ENCODE results near the gene VILL.

VILL gene

GRCh38 chr3:38008191-38008701 is 17.7 kb downstream of the VILL start:
- Histone ChIP-seq H3K9me3 (ENCODE audit: insufficient read depth, low read depth, low read length) (no peaks in the 10 kb centered on the region), H3K4me3 (ENCODE audit: low read length) (no peak overlapping the region), H3K9ac (ENCODE audit: low read depth, low read length) (no peak overlapping the region), H3K36me3 (ENCODE audit: insufficient read depth, low read length) (peaks cover 4% of the 10 kb centered on the region; the same call in 1 of the 2 replicates), H3K27ac (ENCODE audit: low read depth, low read length) (no peak overlapping the region), H3K27me3 (ENCODE audit: insufficient read depth, low read length) (no peaks in the 10 kb centered on the region), H3K4me1 (ENCODE audit: insufficient read depth, low read length) (no peaks in the 10 kb centered on the region)
- 95% methylated on average over 19 of the region's 19 CpGs for WGBS

- Histone ChIP-seq H3K4me1 (ENCODE audit: insufficient read depth, low read length) (no peaks in the 10 kb centered on the region), H3K36me3 (ENCODE audit: insufficient read depth, low read length) (peaks cover 4% of the 10 kb centered on the region; the same call in 1 of the 2 replicates), H3K9ac (ENCODE audit: low read depth, low read length) (no peak overlapping the region), H3K27me3 (ENCODE audit: insufficient read depth, low read length) (no peaks in the 10 kb centered on the region), H3K4me3 (ENCODE audit: low read length) (no peak overlapping the region), H3K27ac (ENCODE audit: low read depth, low read length) (no peak overlapping the region), H3K9me3 (ENCODE audit: insufficient read depth, low read depth, low read length) (no peaks in the 10 kb centered on the region)
- 90% methylated on average over 16 of the region's 16 CpGs for WGBS
Observed at GRCh38 chr3:38008971-38009580, 18.5 kb downstream of the VILL start.

GRCh38 chr3:38009807-38010591 is 19.4 kb downstream of the VILL start:
- H3K36me3 ChIP-seq (ENCODE audit: insufficient read depth, low read length), result peaks cover 4% of the 10 kb centered on the region
- no peak overlapping the region for H3K9ac ChIP-seq (ENCODE audit: low read depth, low read length)
- no peaks in the 10 kb centered on the region for H3K27me3 ChIP-seq (ENCODE audit: insufficient read depth, low read length)
- H3K4me1 ChIP-seq (ENCODE audit: insufficient read depth, low read length), result no peaks in the 10 kb centered on the region
- H3K9me3 ChIP-seq (ENCODE audit: insufficient read depth, low read depth, low read length), result no peaks in the 10 kb centered on the region
- no peak overlapping the region for H3K27ac ChIP-seq (ENCODE audit: low read depth, low read length)
- no peak overlapping the region for H3K4me3 ChIP-seq (ENCODE audit: low read length)
- 95% methylated on average over 27 of the region's 27 CpGs for WGBS

- peaks cover 10% of the 10 kb centered on the region for H3K36me3 ChIP-seq (ENCODE audit: insufficient read depth, low read length)
- no peaks in the 10 kb centered on the region for H3K27me3 ChIP-seq (ENCODE audit: insufficient read depth, low read length)
- H3K9me3 ChIP-seq (ENCODE audit: insufficient read depth, low read depth, low read length), result no peaks in the 10 kb centered on the region
- no peak overlapping the region for H3K9ac ChIP-seq (ENCODE audit: low read depth, low read length)
- H3K4me3 ChIP-seq (ENCODE audit: low read length), result no peak overlapping the region
- WGBS, result 93% methylated on average over 21 of the region's 21 CpGs
- H3K27ac ChIP-seq (ENCODE audit: low read depth, low read length), result no peak overlapping the region
- no peaks in the 10 kb centered on the region for H3K4me1 ChIP-seq (ENCODE audit: insufficient read depth, low read length)
Observed at GRCh38 chr3:38011111-38011510, 20.5 kb downstream of the VILL start.

- no peak overlapping the region for H3K27ac ChIP-seq (ENCODE audit: low read depth, low read length)
- H3K36me3 ChIP-seq (ENCODE audit: insufficient read depth, low read length), result peaks cover 12% of the 10 kb centered on the region
- no peaks in the 10 kb centered on the region for H3K27me3 ChIP-seq (ENCODE audit: insufficient read depth, low read length)
- no peaks in the 10 kb centered on the region for H3K4me1 ChIP-seq (ENCODE audit: insufficient read depth, low read length)
- no peak overlapping the region for H3K4me3 ChIP-seq (ENCODE audit: low read length)
- no peaks in the 10 kb centered on the region for H3K9me3 ChIP-seq (ENCODE audit: insufficient read depth, low read depth, low read length)
- H3K9ac ChIP-seq (ENCODE audit: low read depth, low read length), result no peak overlapping the region
- 100% methylated on average over 3 of the region's 3 CpGs for WGBS
Observed at GRCh38 chr3:38015485-38015884, 24.9 kb downstream of the VILL start.

GRCh38 chr3:38015984-38016383 is 25.4 kb downstream of the VILL start:
- H3K4me1 ChIP-seq (ENCODE audit: insufficient read depth, low read length), result no peaks in the 10 kb centered on the region
- H3K9ac ChIP-seq (ENCODE audit: low read depth, low read length), result no peak overlapping the region
- H3K36me3 ChIP-seq (ENCODE audit: insufficient read depth, low read length), result peaks cover 12% of the 10 kb centered on the region
- no peak overlapping the region for H3K4me3 ChIP-seq (ENCODE audit: low read length)
- H3K9me3 ChIP-seq (ENCODE audit: insufficient read depth, low read depth, low read length), result no peaks in the 10 kb centered on the region
- H3K27ac ChIP-seq (ENCODE audit: low read depth, low read length), result no peak overlapping the region
- 100% methylated on average over 3 of the region's 3 CpGs for WGBS
- H3K27me3 ChIP-seq (ENCODE audit: insufficient read depth, low read length), result no peaks in the 10 kb centered on the region

GRCh38 chr3:38016410-38016809 is 25.8 kb downstream of the VILL start:
- H3K27me3 ChIP-seq (ENCODE audit: insufficient read depth, low read length), result no peaks in the 10 kb centered on the region
- WGBS, result 97% methylated on average over 13 of the region's 13 CpGs

GRCh38 chr3:38016847-38017444 is 26.4 kb downstream of the VILL start:
- Histone ChIP-seq H3K4me3 (ENCODE audit: low read length) (no peak overlapping the region), H3K9ac (ENCODE audit: low read depth, low read length) (no peak overlapping the region), H3K4me1 (ENCODE audit: insufficient read depth, low read length) (no peaks in the 10 kb centered on the region), H3K9me3 (ENCODE audit: insufficient read depth, low read depth, low read length) (no peaks in the 10 kb centered on the region), H3K27me3 (ENCODE audit: insufficient read depth, low read length) (no peaks in the 10 kb centered on the region), H3K36me3 (ENCODE audit: insufficient read depth, low read length) (peaks cover 12% of the 10 kb centered on the region), H3K27ac (ENCODE audit: low read depth, low read length) (no peak overlapping the region)
- WGBS, result 84% methylated on average over 6 of the region's 6 CpGs

More at GRCh38 chr3:38016410-38016809, 25.8 kb downstream of the VILL start:
- Histone ChIP-seq H3K36me3 (ENCODE audit: insufficient read depth, low read length) (peaks cover 12% of the 10 kb centered on the region), H3K4me3 (ENCODE audit: low read length) (no peak overlapping the region), H3K4me1 (ENCODE audit: insufficient read depth, low read length) (no peaks in the 10 kb centered on the region), H3K27ac (ENCODE audit: low read depth, low read length) (no peak overlapping the region), H3K9ac (ENCODE audit: low read depth, low read length) (no peak overlapping the region), H3K9me3 (ENCODE audit: insufficient read depth, low read depth, low read length) (no peaks in the 10 kb centered on the region)

GRCh38 chr3:38017445-38018295 is 27.1 kb downstream of the VILL start:
- Histone ChIP-seq H3K4me3 (ENCODE audit: low read length) (no peak overlapping the region), H3K4me1 (ENCODE audit: insufficient read depth, low read length) (no peaks in the 10 kb centered on the region), H3K9ac (ENCODE audit: low read depth, low read length) (no peak overlapping the region), H3K27me3 (ENCODE audit: insufficient read depth, low read length) (no peaks in the 10 kb centered on the region), H3K27ac (ENCODE audit: low read depth, low read length) (no peak overlapping the region), H3K36me3 (ENCODE audit: insufficient read depth, low read length) (peaks cover 12% of the 10 kb centered on the region), H3K9me3 (ENCODE audit: insufficient read depth, low read depth, low read length) (no peaks in the 10 kb centered on the region)
- WGBS, result 89% methylated on average over 9 of the region's 9 CpGs

- Histone ChIP-seq H3K27me3 (ENCODE audit: insufficient read depth, low read length) (peaks cover 5% of the 10 kb centered on the region; the same call in 1 of the 2 replicates), H3K4me1 (ENCODE audit: insufficient read depth, low read length) (no peaks in the 10 kb centered on the region), H3K27ac (ENCODE audit: low read depth, low read length) (no peak overlapping the region), H3K4me3 (ENCODE audit: low read length) (no peak overlapping the region), H3K36me3 (ENCODE audit: insufficient read depth, low read length) (peaks cover 12% of the 10 kb centered on the region), H3K9me3 (ENCODE audit: insufficient read depth, low read depth, low read length) (no peaks in the 10 kb centered on the region), H3K9ac (ENCODE audit: low read depth, low read length) (no peak overlapping the region)
- WGBS, result 95% methylated on average over 13 of the region's 13 CpGs
Observed at GRCh38 chr3:38018296-38019266, 28.0 kb downstream of the VILL start.

Data from HUES64 (cell line).